H1 (cell line): ENCODE data around the gene STAG1. TPM values are rescaled to one million over a fixed set of nuclear protein-coding genes. Genes with fewer than 3 reads are reported as not detected.

ENCODE experiments used
- CTCF ChIA-PET: fragments of 300-600 bp; sonication (Branson Sonifier 250); formaldehyde crosslinking; loops from one replicate; lab custom pipeline; 2021; ENCODE audit not compliant: partially characterized antibody; lab: Charles Lee
- POLR2A ChIA-PET: fragments of 300-600 bp; sonication (Branson Sonifier 250); formaldehyde crosslinking; loops from one replicate; lab custom pipeline; 2021; ENCODE audit warnings: inconsistent platforms; ENCODE audit not compliant: partially characterized antibody; lab: Charles Lee
- DNase-seq, 2 experiments: peaks; one replicate each; pipeline versions ENCODE4 v3.0.0 to v3.0.0-alpha.2; 2010 to 2022; ENCODE audit warnings: low spot score in 2 of 2, low read depth in 1 of 2, mixed read lengths in 1 of 2
- FAIRE-seq: peaks from 2 replicates; lab custom pipeline; 2011; peaks lifted over from hg19 to GRCh38; lab: Jason Lieb, UNC
- H2AFZ ChIP-seq: 2 replicates; pipeline ENCODE4 v1.8.1; 2012; ENCODE audit warnings: low read length, inconsistent platforms
- H2AK5ac ChIP-seq: 2 replicates; pipeline ENCODE4 v1.6.1; 2013; ENCODE audit warnings: low read depth, low read length
- H2BK120ac ChIP-seq: replicated peaks from 2 replicates; pipeline ENCODE3; 2013; ENCODE audit warnings: low read depth, low read length, inconsistent platforms
- H2BK12ac ChIP-seq: 2 replicates; pipeline ENCODE4 v1.6.1; 2013; ENCODE audit warnings: low read depth, low read length
- H2BK15ac ChIP-seq: 2 replicates; pipeline ENCODE4 v1.6.1; 2013; ENCODE audit warnings: low read length
- H2BK20ac ChIP-seq: 2 replicates; pipeline ENCODE4 v1.6.1; 2013; ENCODE audit warnings: low read length
- H2BK5ac ChIP-seq: 2 replicates; pipeline ENCODE4 v1.6.1; 2013; ENCODE audit warnings: low read depth, low read length
- H3K14ac ChIP-seq: 2 replicates; pipeline ENCODE4 v1.6.1; 2013; ENCODE audit warnings: inconsistent platforms; ENCODE audit not compliant: insufficient read length
- H3K18ac ChIP-seq: 2 replicates; pipeline ENCODE4 v1.6.1; 2013; ENCODE audit warnings: low read length; ENCODE audit errors: extremely low read depth
- H3K23ac ChIP-seq: 2 replicates; pipeline ENCODE4 v1.6.1; 2013; ENCODE audit warnings: inconsistent platforms; ENCODE audit not compliant: insufficient read length
- H3K23me2 ChIP-seq: 2 replicates; pipeline ENCODE4 v1.6.1; 2013; ENCODE audit warnings: low read depth, low read length
- H3K27ac ChIP-seq: 2 replicates; pipeline ENCODE4 v1.6.1; 2011; ENCODE audit warnings: low read depth, low read length, inconsistent platforms
- H3K27me3 ChIP-seq, 4 experiments: replicated peaks in 1 of 4; 1 replicate in 1 of 4; 2 replicates in 3 of 4; pipeline versions ENCODE4 v1.6.1 to v1.8.1; 2011 to 2013; ENCODE audit warnings: low read length in 3 of 4, mild to moderate bottlenecking in 3 of 4, inconsistent platforms in 2 of 4, mixed read lengths in 2 of 4, moderate library complexity in 1 of 4; ENCODE audit not compliant: control insufficient read depth in 3 of 4, insufficient read depth in 3 of 4; ENCODE audit errors: extremely low read depth in 1 of 4
- H3K36me3 ChIP-seq, 4 experiments: 2 replicates each; pipeline versions ENCODE4 v1.6.1 to v1.8.1; 2011 to 2013; ENCODE audit warnings: mild to moderate bottlenecking in 4 of 4, low read length in 3 of 4, moderate library complexity in 2 of 4, control low read depth in 1 of 4, inconsistent platforms in 1 of 4; ENCODE audit not compliant: insufficient read depth in 4 of 4, control insufficient read depth in 2 of 4
- H3K4ac ChIP-seq: replicated peaks from 2 replicates; pipeline ENCODE3; 2013; ENCODE audit warnings: low read length, low read depth, mixed read lengths, inconsistent platforms; ENCODE audit not compliant: insufficient read length
- H3K4me1 ChIP-seq, 4 experiments: replicated peaks in 1 of 4; 1 replicate in 1 of 4; 2 replicates in 3 of 4; pipeline versions ENCODE4 v1.6.1 to v1.8.1; 2011 to 2013; ENCODE audit warnings: low read length in 3 of 4, inconsistent platforms in 2 of 4, mixed read lengths in 1 of 4; ENCODE audit not compliant: insufficient read depth in 4 of 4, control insufficient read depth in 3 of 4
- H3K4me2 ChIP-seq, 2 experiments: 2 replicates each; pipeline versions ENCODE4 v1.6.1 to v1.8.1; 2011 to 2013; ENCODE audit warnings: low read depth in 2 of 2, low read length in 2 of 2, control low read depth in 1 of 2, inconsistent platforms in 1 of 2, mild to moderate bottlenecking in 1 of 2; ENCODE audit not compliant: insufficient read depth in 1 of 2
- H3K4me3 ChIP-seq, 4 experiments: fragments of 200-600, 300-600 bp in 1 of 4; sonication (generic), shearing (Covaris generic), sonication (Bioruptor Twin) in 1 of 4; 2 replicates each; pipeline versions ENCODE4 v1.5.1 to v1.8.1; 2011 to 2016; ENCODE audit warnings: low read length in 4 of 4, low read depth in 3 of 4, control low read depth in 2 of 4, inconsistent platforms in 2 of 4, mild to moderate bottlenecking in 2 of 4, mixed read lengths in 1 of 4, moderate library complexity in 1 of 4; ENCODE audit not compliant: insufficient read depth in 2 of 4; ENCODE audit errors: extremely low read depth in 1 of 4
- H3K56ac ChIP-seq: replicated peaks from 2 replicates; pipeline ENCODE3; 2013; ENCODE audit warnings: low read depth, mild to moderate bottlenecking, mixed read lengths, low read length, inconsistent platforms; ENCODE audit not compliant: insufficient read length
- H3K79me1 ChIP-seq: 2 replicates; pipeline ENCODE4 v1.6.1; 2013; ENCODE audit warnings: low read depth, low read length, control low read depth
- H3K79me2 ChIP-seq, 2 experiments: 2 replicates each; pipeline versions ENCODE4 v1.6.1 to v1.8.1; 2012 to 2013; ENCODE audit warnings: low read length in 2 of 2, mild to moderate bottlenecking in 2 of 2, inconsistent platforms in 1 of 2; ENCODE audit not compliant: insufficient read depth in 2 of 2, control insufficient read depth in 1 of 2
- H3K9ac ChIP-seq, 4 experiments: replicated peaks in 1 of 4; 1 replicate in 1 of 4; 2 replicates in 3 of 4; pipeline versions ENCODE4 v1.6.1 to v1.8.1; 2011 to 2013; ENCODE audit warnings: low read depth in 3 of 4, low read length in 3 of 4, control low read depth in 2 of 4, mild to moderate bottlenecking in 2 of 4, moderate library complexity in 2 of 4, inconsistent platforms in 1 of 4; ENCODE audit errors: extremely low read depth in 1 of 4
- H3K9me3 ChIP-seq, 2 experiments: 2 replicates each; pipeline versions ENCODE4 v1.6.1 to v1.8.1; 2012 to 2013; ENCODE audit warnings: mild to moderate bottlenecking in 2 of 2, moderate library complexity in 2 of 2, control low read depth in 1 of 2, inconsistent platforms in 1 of 2, low read depth in 1 of 2, low read length in 1 of 2, mixed read lengths in 1 of 2; ENCODE audit not compliant: insufficient read depth in 2 of 2
- H4K20me1 ChIP-seq, 2 experiments: replicated peaks in 1 of 2; 2 replicates each; pipeline versions ENCODE3 to v1.8.1; 2011 to 2013; ENCODE audit warnings: inconsistent platforms in 2 of 2, low read length in 2 of 2, mild to moderate bottlenecking in 1 of 2; ENCODE audit not compliant: insufficient read depth in 2 of 2, control insufficient read depth in 1 of 2
- H4K5ac ChIP-seq: 2 replicates; pipeline ENCODE4 v1.6.1; 2013; ENCODE audit warnings: low read length, low read depth, mixed read lengths, inconsistent platforms; ENCODE audit not compliant: insufficient read length
- H4K8ac ChIP-seq: 2 replicates; pipeline ENCODE4 v1.8.0; 2013; ENCODE audit warnings: mild to moderate bottlenecking, moderate library complexity, low read length, inconsistent platforms; ENCODE audit not compliant: insufficient read depth; ENCODE audit errors: extremely low read depth
- H4K91ac ChIP-seq: replicated peaks from 2 replicates; pipeline ENCODE3; 2013; ENCODE audit warnings: low read length, mixed read lengths, inconsistent platforms; ENCODE audit not compliant: insufficient read length
- WGBS, 2 experiments: shearing (Covaris generic) in 1 of 2; methylation state at CpG; one replicate each; pipeline versions ENCODE4 v1.1.6 to v1.1.7; 2013 to 2015; ENCODE audit warnings: low lambda C conversion rate in 2 of 2, mixed read lengths in 2 of 2, inconsistent platforms in 1 of 2, low coverage in 1 of 2, missing lambda C conversion rate in 1 of 2; ENCODE audit not compliant: insufficient replicate concordance in 2 of 2, insufficient coverage in 1 of 2, insufficient read length in 1 of 2; ENCODE audit errors: extremely low coverage in 1 of 2, missing lambda C conversion rate in 1 of 2; 5-methylcytosine and 5-hydroxymethylcytosine counted together
- polyA plus RNA-seq, 7 experiments: library from polyadenylated mRNA; depleted of rRNA in 3 of 7; stranded (reverse) in 5 of 7; unstranded in 2 of 7; fragments of >200 nt in 5 of 7; fragments of 200-250 nt in 2 of 7; gene quantifications; 1 replicate in 5 of 7; 2 replicates in 1 of 7; 4 replicates in 1 of 7; pipeline versions ENCODE4 v1.2.1 to v1.2.3, GENCODE V29; 2011 to 2013; ENCODE audit warnings: missing spikeins in 2 of 7, mixed read lengths in 2 of 7
- total RNA-seq: library from RNA; stranded (reverse); fragmentation: NEBNext Ultra II Directional; extraction: Animal tissue kit (Norgen Biotek cat#: 25700); gene quantifications from 2 replicates; pipeline ENCODE4 v1.2.1, GENCODE V29; 2021

The STAG1 gene
- total and polyA plus RNA-seq, 2 of the 8 experiments (the other 6 are each of a cell fraction or from before 2014, with no cell fraction given), result 4.6 to 23.4 TPM

DNA sequence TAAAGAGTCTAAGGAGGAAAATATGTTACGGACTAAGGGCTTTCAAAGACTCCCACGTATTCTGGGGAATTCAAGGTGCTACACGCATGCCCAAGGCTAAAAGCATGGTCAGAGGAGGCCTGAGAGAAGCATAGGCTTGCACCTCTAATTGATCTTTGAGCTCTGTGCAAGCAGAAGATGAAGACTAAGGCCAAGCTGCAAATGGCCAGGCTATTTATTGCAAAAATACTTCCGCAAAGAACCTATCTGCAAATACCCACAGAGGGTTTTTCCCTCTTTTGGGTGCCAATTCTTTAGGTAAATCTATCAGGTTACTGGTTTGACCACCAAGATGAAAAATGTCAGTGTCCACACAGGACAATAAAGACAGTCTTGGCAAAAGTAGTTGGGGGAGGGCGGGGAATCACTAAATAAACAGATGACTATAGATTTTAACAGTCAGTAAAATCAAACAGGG lies 119.5 kb downstream of the STAG1 start:
- Histone ChIP-seq H3K9ac (no peak overlapping the region), H3K4me3 (no peak overlapping the region), H2BK120ac (no peak overlapping the region), H3K23me2 (no peaks in the 10 kb centered on the region), H2BK15ac (no peak overlapping the region), H4K5ac (no peak overlapping the region), H3K27me3 (no peaks in the 10 kb centered on the region), H3K36me3 (peaks cover 0 to 3% (median 0%) of the 10 kb centered on the region in 4 experiments; a peak in 1 of 8 replicates), H4K91ac (no peak overlapping the region), H3K9me3 (no peaks in the 10 kb centered on the region), H2AFZ (no peak overlapping the region), H4K8ac (no peak overlapping the region), H2BK12ac (no peak overlapping the region), H2BK20ac (no peak overlapping the region), H3K27ac (no peak overlapping the region), H3K56ac (no peak overlapping the region), H3K4ac (no peak overlapping the region), H2AK5ac (no peak overlapping the region), H3K14ac (no peak overlapping the region), H3K4me1 (peaks cover 0 to 3% (median 0%) of the 10 kb centered on the region in 4 experiments; a peak in 4 of 7 replicates), H2BK5ac (no peak overlapping the region), H4K20me1 (peaks cover 0 to 3% of the 10 kb centered on the region in 2 experiments), H3K18ac (no peak overlapping the region), H3K79me2 (peaks cover 0 to 61% of the 10 kb centered on the region in 2 experiments; a peak in 2 of 4 replicates), H3K4me2 (no peak overlapping the region), H3K23ac (no peak overlapping the region), H3K79me1 (no peaks in the 10 kb centered on the region)
- CTCF ChIA-PET, result no interaction called here
- DNase-seq (no peak), FAIRE-seq (no peak)
- POLR2A ChIA-PET, result interaction anchor here (1.3 kb wide), 1 partner anchor 120 kb away, joined by 4 read pairs; the partner anchor contains the start of gene STAG1
- WGBS, 2 experiments, result 86% methylated on average over 5 of the region's 5 CpGs; no CpG with 5 or more reads in 1 of the 2 experiments
